HG03139 (cell line): ENCODE results near the gene HSPB6.

ENCODE experiments used
- ATAC-seq: cut with Tn5 transposase; IDR thresholded peaks from one replicate; pipeline ENCODE4 v1.9.1; 2021; ENCODE audit not compliant: unreplicated experiment

The HSPB6 gene

GRCh38 chr19:35767288-35768081 is 10.7 kb upstream of the HSPB6 start:
- no peak for ATAC-seq

GRCh38 chr19:35766571-35767104 is 9.8 kb upstream of the HSPB6 start:
- ATAC-seq, result no peak

GRCh38 chr19:35764432-35765315 is 7.8 kb upstream of the HSPB6 start:
- no peak for ATAC-seq

- ATAC-seq, result no peak
These were observed 4.0 kb upstream of the HSPB6 start for GRCh38 chr19:35760711-35761349.

- no peak for ATAC-seq
These were observed 2.9 kb upstream of the HSPB6 start for GRCh38 chr19:35759697-35760096.

DNA sequence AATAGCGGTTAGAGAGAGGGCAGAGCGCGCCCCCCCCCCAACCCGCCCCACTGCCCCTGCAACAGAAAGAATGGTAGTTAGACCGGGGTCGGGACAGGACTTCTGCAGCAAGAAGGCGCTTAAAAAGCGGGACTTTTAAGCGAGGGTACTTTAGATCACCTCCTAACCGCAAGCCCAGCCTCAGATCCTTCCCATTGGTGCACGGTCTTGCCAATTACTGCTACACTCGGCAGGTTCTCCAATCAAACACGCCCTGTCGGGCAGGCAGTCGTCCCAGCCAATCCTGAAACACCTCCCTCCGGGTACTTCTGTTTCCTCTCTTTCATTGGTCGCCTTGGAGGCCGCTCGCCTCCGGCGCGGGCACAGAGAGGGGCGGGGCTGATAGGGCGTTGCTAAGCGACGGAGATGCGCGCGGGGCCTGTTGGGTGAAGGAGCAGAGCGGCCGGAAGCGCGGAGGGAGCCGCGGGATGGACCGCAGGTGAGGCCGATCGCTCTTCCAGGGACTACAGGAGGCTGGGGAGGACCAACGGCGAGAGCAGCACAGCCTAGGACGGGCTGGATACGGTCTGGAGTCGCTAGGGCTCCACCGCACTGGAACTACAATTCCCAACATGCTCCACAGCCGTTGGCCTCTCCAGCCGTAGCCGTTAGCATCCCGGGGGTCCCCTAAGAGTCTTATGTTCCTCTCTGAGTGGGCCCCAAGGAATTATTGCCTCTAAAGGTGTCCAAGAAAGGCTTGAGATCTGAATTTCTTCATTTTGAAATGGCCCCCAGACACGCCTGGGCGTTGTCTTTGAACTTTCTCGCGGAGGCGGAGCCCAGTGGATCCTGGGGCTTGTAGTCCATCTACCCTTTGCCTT is 1.1 kb upstream of the HSPB6 start, which contains the start of gene PROSER3:
PROSER3 (plus strand) TSS at position 428 of the 860 bp plus-strand sequence; CDS start at position 468, 40 bp downstream.
- peak; percentile 94 for ATAC-seq

GRCh38 chr19:35757231-35757748 is 461 bp upstream of the HSPB6 start:
- ATAC-seq, result peak; percentile 2

DNA sequence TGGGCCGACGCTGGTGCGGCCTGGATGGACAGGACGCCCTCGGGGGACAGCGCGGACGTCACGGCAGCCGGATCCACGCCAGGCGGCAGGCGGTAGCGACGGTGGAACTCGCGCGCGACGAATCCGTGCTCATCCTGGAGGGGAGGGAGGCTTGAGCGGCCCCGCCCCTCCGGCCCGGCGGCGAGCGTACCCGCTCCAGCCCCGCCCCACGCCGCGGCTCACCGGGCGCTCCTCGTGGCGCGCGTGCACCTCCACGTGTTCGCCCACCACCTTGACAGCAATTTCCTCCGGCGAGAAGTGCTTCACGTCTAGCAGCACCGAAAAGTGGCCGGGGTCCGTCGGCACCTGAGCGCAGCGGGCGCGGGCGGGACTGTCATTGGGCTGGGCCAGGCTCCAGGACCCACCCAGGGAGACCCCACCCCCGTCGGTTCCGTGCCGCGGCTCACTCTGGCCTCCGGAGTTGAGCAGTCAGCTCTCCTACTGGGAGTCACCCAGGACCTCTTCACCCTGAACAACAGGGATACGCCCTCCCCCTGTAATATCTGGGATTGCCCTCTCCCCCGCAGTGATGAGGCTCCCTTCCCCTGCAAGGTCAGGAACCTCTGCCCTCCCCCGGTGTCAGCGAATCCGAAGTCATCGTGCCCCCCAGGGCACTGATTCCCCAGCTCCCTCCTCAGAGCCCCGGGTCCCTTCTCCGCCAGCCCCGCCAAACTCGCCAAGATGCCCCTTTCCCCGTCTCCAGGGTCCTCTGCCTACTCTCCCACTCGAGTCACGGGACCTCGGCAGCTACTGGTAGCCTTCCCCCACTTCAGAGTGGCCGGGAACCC is 1.1 kb downstream of the HSPB6 start:
- no peak for ATAC-seq

GRCh38 chr19:35755131-35755549 is 1.7 kb downstream of the HSPB6 start:
- ATAC-seq, result no peak

GRCh38 chr19:35754370-35755130 is 2.3 kb downstream of the HSPB6 start:
- no peak for ATAC-seq

- no peak for ATAC-seq
These were observed 3.0 kb downstream of the HSPB6 start for GRCh38 chr19:35753634-35754369.

DNA sequence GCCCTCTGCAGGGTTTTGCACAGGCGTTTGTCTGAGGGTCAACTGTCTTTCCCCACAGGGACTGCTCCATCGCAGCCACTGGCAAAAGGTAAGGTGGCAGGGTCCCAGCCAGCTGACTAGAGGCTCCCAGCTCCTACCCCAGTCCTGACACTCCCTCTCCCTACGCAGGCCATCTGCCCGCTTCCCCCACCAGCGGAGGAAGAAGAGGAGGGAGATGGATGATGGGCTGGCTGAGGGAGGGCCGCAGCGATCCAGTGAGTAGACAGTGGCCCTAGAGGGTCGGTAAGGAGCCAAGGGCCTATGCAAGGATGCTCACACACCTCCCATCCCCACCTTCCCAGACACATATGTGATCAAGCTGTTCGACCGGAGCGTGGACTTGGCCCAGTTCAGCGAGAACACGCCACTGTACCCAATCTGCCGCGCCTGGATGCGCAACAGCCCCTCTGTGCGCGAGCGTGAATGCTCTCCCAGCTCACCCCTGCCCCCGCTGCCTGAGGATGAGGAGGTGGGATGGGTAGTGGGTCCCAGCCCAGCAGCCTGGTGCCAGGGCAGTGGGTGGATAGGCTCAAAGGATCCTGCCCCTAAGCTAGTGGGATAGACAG is 4.0 kb downstream of the HSPB6 start:
- ATAC-seq, result no peak

GRCh38 chr19:35751839-35752745 is 4.7 kb downstream of the HSPB6 start:
- no peak for ATAC-seq

DNA sequence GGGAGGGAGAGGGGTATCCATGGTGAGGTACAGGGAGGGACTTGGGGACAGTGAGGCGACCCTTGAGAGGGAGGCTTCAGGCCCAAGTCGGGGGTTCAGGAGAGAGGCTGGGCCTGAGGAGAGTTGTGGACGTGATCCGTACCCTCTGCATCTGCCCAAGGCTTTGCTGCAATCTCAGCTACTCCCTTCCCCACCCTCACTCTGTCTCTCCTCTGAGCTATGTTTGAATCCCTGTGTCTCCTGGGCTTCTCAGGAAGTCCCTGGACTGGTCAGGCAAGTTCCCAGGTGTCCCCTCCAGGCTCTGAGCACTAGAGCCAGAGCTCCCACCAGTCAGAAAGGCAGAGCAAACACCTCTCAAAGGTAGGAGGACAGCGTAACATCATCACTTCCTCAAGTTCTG is 6.7 kb downstream of the HSPB6 start:
- ATAC-seq, result no peak

DNA sequence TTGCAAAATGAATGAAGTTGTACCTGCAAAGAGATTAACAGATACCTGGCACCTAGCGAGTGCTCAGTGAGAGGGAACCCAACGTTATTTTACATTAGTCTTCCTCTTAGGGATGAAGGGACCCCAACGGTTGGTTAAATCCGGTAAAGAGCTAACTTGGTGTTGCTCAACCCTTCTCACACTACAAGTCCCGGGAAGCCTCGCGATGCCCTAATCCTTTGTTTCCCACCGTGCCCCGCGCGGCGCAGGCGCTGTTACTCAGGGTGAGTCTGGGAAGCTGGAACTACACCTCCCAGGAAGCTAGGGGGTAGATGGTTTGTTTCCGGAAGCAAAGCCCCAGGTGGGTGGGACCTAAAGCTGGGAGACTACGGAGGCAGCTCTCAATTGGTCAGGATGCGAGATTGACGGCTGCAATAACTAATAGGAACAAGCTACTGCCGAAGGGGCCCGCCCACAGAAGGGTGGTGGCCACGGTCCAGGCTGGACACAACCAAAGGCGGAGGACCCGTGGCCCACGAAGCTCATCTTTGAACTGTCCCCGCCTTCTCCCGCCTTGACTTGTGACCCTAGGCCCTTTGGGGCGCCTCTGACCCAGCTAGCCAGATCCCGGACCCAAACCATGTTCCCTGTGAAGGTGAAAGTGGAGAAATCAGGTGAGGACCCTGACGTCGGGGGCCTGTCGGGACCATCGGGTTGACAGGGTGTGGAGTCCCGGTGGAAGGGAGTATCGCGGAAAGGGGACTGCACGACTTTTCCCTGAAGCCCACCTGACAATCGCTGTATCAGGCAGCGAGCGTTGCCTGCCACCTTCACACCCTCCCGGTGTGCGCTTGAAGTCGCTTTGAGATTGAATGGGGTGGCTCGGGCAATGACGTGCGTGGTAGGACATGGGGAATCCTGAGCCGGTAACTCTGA is 8.5 kb downstream of the HSPB6 start, which contains the start of gene LIN37:
LIN37 (plus strand) TSS at position 471 of the 915 bp plus-strand sequence; CDS start at position 620, 149 bp downstream.
- peak; percentile 62 for ATAC-seq
